CD4-positive, alpha-beta T cell treated with Interleukin-15 for 4 hours (primary cell): ENCODE data around the gene FCN1.
"Not testable (repeated sequence)": the region's sequence is repeated elsewhere in the genome, so short reads cannot be mapped to it uniquely, and the experiment has no call there.

ENCODE experiments used
- DNase-seq: peaks from one replicate; pipeline ENCODE4 v3.0.0-alpha.2; 2020; ENCODE audit warnings: low spot score

FCN1 gene

DNA sequence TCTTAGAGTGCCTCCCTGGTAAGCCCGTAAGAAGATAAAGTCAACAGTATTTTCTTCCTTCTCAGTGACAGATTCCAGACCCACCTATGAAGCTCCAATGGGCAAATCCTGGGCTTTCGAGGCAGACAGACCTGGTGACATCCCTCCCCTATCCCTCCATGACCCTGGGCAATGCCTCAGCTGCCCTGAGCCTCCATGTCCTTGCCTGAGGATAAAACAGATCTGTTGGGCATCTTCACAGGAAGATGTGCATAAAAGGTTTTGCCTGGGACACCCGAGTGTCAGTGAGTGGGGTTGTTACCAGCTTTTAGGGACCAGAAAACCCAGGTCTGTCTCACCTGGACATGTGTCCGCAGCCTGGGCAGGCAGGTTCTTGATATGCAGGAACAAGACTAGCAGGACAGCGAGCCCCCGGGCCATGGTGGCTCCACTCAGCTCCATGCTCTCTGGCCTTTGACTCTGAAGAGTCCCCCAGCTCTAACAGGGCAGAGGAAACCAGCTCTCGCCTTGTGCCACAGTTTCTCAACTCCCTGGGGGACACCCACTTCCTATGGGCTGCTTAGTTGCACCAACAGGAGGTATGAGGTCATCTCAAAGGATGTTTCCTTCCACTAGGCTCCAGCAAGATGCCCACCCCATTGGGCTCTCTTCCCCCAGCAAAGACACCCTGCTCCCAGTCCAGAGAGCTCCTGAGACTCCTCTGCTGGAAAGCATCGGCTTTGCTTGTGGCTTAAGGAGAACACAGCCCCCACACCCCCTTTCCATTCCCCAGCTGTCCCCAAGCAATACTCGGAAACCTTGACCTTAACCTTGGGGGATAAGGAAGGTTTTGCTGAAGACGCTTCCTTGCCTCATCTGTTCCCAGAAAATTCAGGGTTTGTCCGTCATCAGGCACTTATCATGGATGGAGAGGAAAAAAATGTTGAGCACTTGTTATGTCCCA, at the start of gene FCN1:
Gene FCN1, minus strand, starts transcription at position 482 of the 943 bp plus-strand sequence. Its CDS starts 41 bp downstream, at position 441.
- no peak for DNase-seq

GRCh38 chr9:134966697-134967546, 49.2 kb upstream of the FCN1 start:
- DNase-seq: no peak

DNA sequence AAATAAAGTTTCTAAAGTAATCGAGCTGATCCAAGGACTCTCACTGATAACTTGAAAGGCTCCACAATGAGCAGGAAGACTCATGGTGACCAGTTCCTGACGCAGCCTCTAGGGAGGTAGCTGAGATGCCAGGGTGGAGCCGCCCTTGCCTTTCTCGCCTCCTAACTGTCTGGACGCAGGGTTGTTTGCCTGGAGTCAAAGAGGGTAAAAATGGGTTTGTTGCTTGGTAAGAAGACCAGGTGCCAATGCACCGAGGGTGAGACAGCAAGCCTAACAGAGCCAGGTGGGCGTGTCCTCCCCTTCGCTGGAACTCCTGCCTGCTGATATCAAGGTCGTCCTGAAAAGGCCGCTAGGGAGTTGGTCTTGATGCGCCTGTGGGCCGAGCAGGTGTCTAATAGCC, 48.6 kb upstream of the FCN1 start:
- no peak for DNase-seq

DNA sequence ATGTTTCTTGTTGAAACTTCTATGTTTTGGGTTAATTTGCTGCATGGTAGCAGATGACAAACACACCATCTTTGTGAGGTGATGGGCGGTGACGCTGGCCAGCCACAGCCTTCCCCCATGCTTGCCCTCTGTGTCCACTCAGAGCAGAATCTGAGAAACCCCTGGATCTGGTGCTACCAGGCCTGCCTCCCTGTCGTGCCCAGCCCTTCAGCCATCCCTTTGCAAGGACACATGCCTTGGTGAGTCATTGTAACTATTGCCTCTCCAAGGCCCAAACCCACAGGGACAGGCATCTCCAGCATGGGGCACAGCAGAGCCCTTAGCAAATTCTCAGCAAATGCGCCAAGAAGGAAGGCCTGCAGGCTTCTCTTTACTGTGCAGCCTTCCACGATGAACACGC, 48.1 kb upstream of the FCN1 start:
- no peak for DNase-seq

DNA sequence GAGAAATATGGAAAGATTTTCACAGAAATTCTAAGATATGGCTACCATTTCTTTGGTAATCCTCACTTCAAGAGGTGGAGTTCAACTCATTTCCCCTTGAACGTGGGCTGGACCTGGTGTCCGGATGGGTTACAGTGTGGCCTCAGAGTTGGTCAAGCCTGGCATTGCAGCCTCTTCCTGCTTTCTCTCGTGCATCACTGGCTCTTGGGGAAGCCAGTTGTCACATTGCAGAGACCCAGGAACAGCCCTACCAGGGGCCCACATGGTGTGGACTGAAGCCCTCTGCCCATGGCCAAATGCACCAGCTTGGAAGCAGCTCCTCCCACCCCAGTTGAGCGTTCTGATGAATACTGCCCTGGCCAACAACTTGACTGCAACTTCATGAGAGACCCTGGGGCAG, 47.7 kb upstream of the FCN1 start:
- no peak for DNase-seq

GRCh38 chr9:134964271-134965055, 46.8 kb upstream of the FCN1 start:
- no peak for DNase-seq

GRCh38 chr9:134963546-134963945, 45.8 kb upstream of the FCN1 start:
- no peak for DNase-seq

GRCh38 chr9:134962973-134963364, 45.3 kb upstream of the FCN1 start:
- DNase-seq: no peak

- DNase-seq: no peak
Measured at GRCh38 chr9:134962065-134962972, 44.6 kb upstream of the FCN1 start.

- DNase-seq: no peak
Measured at GRCh38 chr9:134961331-134962064, 43.8 kb upstream of the FCN1 start.

DNA sequence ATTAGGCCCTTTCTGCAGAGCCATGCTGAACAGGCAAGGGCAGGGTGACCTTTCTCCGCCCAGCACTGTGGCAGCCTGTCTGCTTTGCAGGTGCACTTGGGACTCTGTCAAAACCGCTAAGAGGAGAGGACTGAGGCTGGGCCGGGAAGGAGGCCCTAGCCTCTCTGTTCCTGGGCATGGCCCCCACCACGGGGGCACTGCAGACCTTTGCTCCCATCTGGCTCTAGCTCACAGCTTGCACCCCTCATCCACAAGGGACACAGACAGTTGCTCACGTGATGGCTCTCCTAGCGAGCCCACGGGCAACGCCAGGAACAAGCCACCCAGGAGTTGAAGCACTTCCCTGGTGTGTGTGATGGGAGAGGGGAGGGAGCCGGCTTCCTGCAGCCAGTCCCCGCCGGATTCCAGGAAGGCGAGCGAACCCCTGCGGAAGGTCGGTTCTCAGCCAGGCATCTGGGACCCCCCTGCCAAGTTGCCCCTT, 43.0 kb upstream of the FCN1 start:
- DNase-seq: no peak

GRCh38 chr9:134959971-134960310, 42.2 kb upstream of the FCN1 start:
- DNase-seq: no peak

- DNase-seq: no peak
Measured at GRCh38 chr9:134959126-134959970, 41.6 kb upstream of the FCN1 start.

DNA sequence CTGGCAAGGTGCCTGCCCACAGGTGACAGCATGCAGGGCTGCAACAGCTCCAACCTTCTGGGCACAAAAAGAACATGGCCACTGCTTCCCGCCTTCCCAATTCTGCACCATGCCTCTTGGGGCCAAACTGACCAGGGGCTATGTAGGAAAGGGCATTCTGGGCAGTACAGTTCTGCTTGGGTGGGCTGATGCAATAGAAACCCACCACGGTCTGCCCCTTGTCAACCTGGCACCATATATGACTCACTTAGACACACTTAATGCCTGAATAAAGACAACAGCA, 40.2 kb upstream of the FCN1 start:
- DNase-seq: no peak

DNA sequence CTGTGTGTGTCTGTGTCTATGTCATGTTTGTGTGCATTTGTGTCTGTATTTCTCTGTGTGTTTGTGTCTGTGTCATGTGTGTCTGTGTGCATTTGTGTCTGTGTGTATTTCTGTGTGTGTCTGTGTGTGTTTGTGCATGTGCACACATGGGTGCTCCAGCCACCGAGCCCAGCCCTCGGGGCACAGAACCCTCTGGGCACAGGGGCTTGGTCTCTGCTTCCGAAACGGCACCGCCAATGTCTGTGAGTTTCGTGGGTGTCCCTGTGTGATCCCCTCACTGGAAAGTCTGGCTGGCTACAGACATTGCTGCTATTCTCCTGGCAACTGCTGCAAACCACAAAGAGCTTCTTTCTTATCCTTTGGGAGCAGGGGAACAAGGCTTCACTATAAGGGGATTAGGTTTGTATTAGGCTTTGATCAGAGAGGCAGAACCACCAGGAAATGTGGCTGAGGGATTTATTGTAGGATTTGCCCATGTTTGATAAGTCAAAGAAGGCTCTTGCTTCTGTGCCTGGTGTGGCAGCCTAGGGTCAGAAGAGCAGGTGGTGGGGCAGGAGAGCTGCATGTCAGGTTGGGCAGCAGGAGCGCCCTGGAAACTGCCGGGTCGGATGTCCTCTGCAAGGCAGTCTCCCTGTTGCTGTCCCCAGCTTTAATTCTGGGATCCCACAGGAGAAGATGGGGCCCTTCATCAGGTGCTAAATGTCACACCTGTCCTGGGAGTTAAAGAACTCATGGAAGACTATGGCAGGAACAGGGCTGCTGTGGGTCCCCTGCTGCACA, 39.6 kb upstream of the FCN1 start:
- DNase-seq: no peak

DNA sequence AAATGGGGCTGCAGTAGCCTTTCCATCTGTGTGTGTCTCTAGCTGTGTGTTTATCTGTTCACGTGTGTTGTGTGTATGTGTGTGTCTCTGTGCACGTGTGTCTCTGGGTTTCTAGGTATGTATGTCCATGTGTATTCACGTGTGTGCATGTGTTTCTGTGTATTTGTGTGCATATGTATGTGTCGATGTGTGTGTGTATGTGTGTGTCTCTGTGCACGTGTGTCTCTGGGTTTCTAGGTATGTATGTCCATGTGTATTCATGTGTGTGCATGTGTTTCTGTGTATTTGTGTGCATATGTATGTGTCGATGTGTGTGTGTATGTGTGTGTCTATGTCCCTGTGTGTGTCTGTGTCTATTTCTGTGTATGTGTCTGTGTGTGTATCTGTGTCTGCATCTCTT, 38.7 kb upstream of the FCN1 start:
- not testable (repeated sequence) for DNase-seq

- DNase-seq: no peak
Measured at GRCh38 chr9:134955801-134956200, 38.1 kb upstream of the FCN1 start.

GRCh38 chr9:134955156-134955555, 37.4 kb upstream of the FCN1 start:
- no peak for DNase-seq

DNA sequence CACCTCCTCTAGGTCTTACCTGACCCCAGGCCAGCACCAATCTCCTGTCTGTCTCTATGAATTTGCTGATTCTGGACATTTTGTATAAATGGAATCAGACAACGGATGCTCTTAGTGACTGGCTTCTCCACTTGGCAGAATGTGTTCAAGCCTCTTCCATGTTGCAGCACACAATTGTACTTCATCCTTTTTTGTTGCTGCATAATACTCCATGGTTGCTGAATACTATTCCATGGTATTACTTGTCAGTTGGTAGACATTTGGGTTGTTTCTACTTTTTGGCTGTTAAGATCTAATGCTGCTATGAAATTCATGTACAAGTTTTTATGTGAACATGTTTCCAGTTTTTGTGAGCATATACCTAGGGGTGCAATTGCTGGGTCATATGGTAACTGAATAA, 34.3 kb upstream of the FCN1 start:
- DNase-seq: no peak
